Measurements from ENCODE around the gene GAS5. TPM values are rescaled to one million over a fixed set of nuclear protein-coding genes. Genes with fewer than 3 reads are reported as not detected.

GAS5 gene
- total and polyA plus RNA-seq, 2 of the 8 experiments (the other 6 are each of a cell fraction or from before 2014, with no cell fraction given): 799 to 1,238 TPM

DNA sequence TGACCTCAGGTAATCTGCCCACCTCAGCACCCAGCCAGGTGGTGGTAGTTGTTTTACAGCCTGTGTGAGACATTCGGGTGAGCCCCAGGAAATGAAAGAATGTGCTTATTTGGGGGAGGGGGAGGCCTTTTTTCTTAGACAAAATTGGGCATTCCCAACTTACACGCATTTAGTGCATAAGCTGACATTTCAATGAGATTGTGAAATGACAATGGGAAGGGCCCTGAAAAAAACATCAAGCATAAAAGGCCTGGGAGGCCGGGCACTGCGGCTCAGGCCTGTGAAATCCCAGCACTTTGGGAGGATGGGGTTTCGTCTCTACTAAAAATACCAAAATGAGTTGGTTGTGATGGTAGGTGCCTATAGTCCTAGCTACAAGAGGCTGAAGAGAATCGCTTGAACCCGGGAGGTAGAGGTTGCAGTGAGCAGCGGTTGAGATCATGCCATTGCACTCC is 5.0 kb downstream of the GAS5 start:
- no peak overlapping the region for H2BK15ac ChIP-seq (ENCODE audit: low read length)
- H2BK20ac ChIP-seq (ENCODE audit: low read length): no peak overlapping the region
- no peak overlapping the region for H2AK5ac ChIP-seq (ENCODE audit: low read depth, low read length)
- H4K20me1 ChIP-seq (replicated peaks in 1 of 2; ENCODE audit: control insufficient read depth in 1 of 2, insufficient read depth in 2 of 2, low read length in 2 of 2): peaks cover 7 to 11% of the 10 kb centered on the region in 2 experiments
- no peak overlapping the region for H4K5ac ChIP-seq (ENCODE audit: insufficient read length, low read depth, low read length)
- H3K4me2 ChIP-seq (ENCODE audit: insufficient read depth in 1 of 2, low read depth in 2 of 2, low read length in 2 of 2): no peak overlapping the region
- no peak overlapping the region for H4K91ac ChIP-seq (replicated peaks; ENCODE audit: insufficient read length, low read length)
- DNase-seq (ENCODE audit: low read depth in 1 of 2, low spot score in 2 of 2): no peak
- H3K79me2 ChIP-seq (ENCODE audit: control insufficient read depth in 1 of 2, insufficient read depth in 2 of 2, low read length in 2 of 2): peaks cover 0 to 32% of the 10 kb centered on the region in 2 experiments; a peak in 3 of 4 replicates
- no peak overlapping the region for H3K23ac ChIP-seq (ENCODE audit: insufficient read length)
- no peak overlapping the region for H3K18ac ChIP-seq (ENCODE audit: extremely low read depth, low read length)
- H3K14ac ChIP-seq (ENCODE audit: insufficient read length): no peak overlapping the region
- H3K23me2 ChIP-seq (ENCODE audit: low read depth, low read length): peaks cover 3% of the 10 kb centered on the region
- FAIRE-seq: no peak
- no peak overlapping the region for H4K8ac ChIP-seq (ENCODE audit: extremely low read depth, insufficient read depth, low read length)
- H3K79me1 ChIP-seq (ENCODE audit: low read depth, low read length): no peaks in the 10 kb centered on the region
- peaks cover 2 to 10% (median 4%) of the 10 kb centered on the region in 4 experiments; a peak in 4 of 7 replicates for H3K4me1 ChIP-seq (replicated peaks in 1 of 4; ENCODE audit: control insufficient read depth in 3 of 4, insufficient read depth in 4 of 4, low read length in 3 of 4)
- peak overlapping the region; percentile 15 for H2BK5ac ChIP-seq (ENCODE audit: low read depth, low read length)
- 48% methylated on average over 8 of the region's 8 CpGs; no CpG with 5 or more reads in 1 of the 2 experiments for WGBS, 2 experiments (ENCODE audit: extremely low coverage in 1 of 2, insufficient coverage in 1 of 2, insufficient read length in 1 of 2, insufficient replicate concordance in 2 of 2, low coverage in 1 of 2, low lambda C conversion rate in 2 of 2, missing lambda C conversion rate in 1 of 2)
- no peak for TF ChIP-seq SUZ12 (IDR thresholded peaks at IDR 0.05; ENCODE audit: low read length)
- TF ChIP-seq TBP (IDR thresholded peaks at IDR 0.05; ENCODE audit: low read depth, low read length): 0 out of 2 replicates have a peak, but pooled peaks have one; percentile 2
- TF ChIP-seq POLR2A (IDR thresholded peaks at IDR 0.05; ENCODE audit: control extremely low read depth in 1 of 2, low read depth in 2 of 2, low read length in 2 of 2): peak; percentile 28 to 94
- TF ChIP-seq ZNF274 (IDR thresholded peaks at IDR 0.05; ENCODE audit: borderline replicate concordance, extremely low read depth, low read length): no peak
- TF ChIP-seq, protein P1, sequence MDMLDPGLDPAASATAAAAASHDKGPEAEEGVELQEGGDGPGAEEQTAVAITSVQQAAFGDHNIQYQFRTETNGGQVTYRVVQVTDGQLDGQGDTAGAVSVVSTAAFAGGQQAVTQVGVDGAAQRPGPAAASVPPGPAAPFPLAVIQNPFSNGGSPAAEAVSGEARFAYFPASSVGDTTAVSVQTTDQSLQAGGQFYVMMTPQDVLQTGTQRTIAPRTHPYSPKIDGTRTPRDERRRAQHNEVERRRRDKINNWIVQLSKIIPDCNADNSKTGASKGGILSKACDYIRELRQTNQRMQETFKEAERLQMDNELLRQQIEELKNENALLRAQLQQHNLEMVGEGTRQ (IDR thresholded peaks at IDR 0.05; ENCODE audit: low read length): peak; percentile 35; the same call in 1 of the 2 replicates
- no peak for TF ChIP-seq TEAD4 (IDR thresholded peaks at IDR 0.05; ENCODE audit: low read depth, low read length)
- TF ChIP-seq NANOG (IDR thresholded peaks at IDR 0.05; ENCODE audit: insufficient read depth, low read depth, low read length, poor library complexity, severe bottlenecking): no peak
- TF ChIP-seq POLR2AphosphoS5 (IDR thresholded peaks at IDR 0.05; ENCODE audit: low read depth, low read length): peak; percentile 90
- peak; percentile 26 for TF ChIP-seq TAF7 (optimal IDR thresholded peaks at IDR 0.05; ENCODE audit: borderline replicate concordance, low read depth, low read length)
- no peak for TF ChIP-seq KDM5A (IDR thresholded peaks at IDR 0.05; ENCODE audit: low read length)
- H3K4ac ChIP-seq (replicated peaks; ENCODE audit: insufficient read length, low read depth, low read length): no peak overlapping the region
- ChIA-PET CTCF (ENCODE audit: partially characterized antibody) (interaction anchor here (1.3 kb wide), 1 partner anchor 432 kb away, joined by 3 read pairs; no protein-coding TSS in a partner anchor), POLR2A (ENCODE audit: partially characterized antibody) (interaction anchor here (0.8 to 13.3 kb wide), 19 partner anchors 13 to 389 kb away, joined by 3 to 475 read pairs (median 4); partner anchors contain the start of genes CENPL, DARS2 and KLHL20)
- no peaks in the 10 kb centered on the region for H3K9me3 ChIP-seq (ENCODE audit: insufficient read depth in 2 of 2, low read depth in 1 of 2, low read length in 1 of 2)
- no peaks in the 10 kb centered on the region for H3K27me3 ChIP-seq (replicated peaks in 1 of 4; ENCODE audit: control insufficient read depth in 3 of 4, extremely low read depth in 1 of 4, insufficient read depth in 3 of 4, low read length in 3 of 4)
- no peak overlapping the region for H3K4me3 ChIP-seq (ENCODE audit: extremely low read depth in 1 of 4, insufficient read depth in 2 of 4, low read depth in 3 of 4, low read length in 4 of 4)
- H3K36me3 ChIP-seq (ENCODE audit: control insufficient read depth in 2 of 4, insufficient read depth in 4 of 4, low read length in 3 of 4): peaks cover 25 to 60% (median 48%) of the 10 kb centered on the region in 4 experiments
- no peak overlapping the region for H3K56ac ChIP-seq (replicated peaks; ENCODE audit: insufficient read length, low read depth, low read length)
- H2BK12ac ChIP-seq (ENCODE audit: low read depth, low read length): no peak overlapping the region
- no peak overlapping the region for H2AFZ ChIP-seq (ENCODE audit: low read length)
- H3K9ac ChIP-seq (replicated peaks in 1 of 4; ENCODE audit: extremely low read depth in 1 of 4, low read depth in 3 of 4, low read length in 3 of 4): no peak overlapping the region
- H3K27ac ChIP-seq (ENCODE audit: low read depth, low read length): no peak overlapping the region
- no peak overlapping the region for H2BK120ac ChIP-seq (replicated peaks; ENCODE audit: low read depth, low read length)
